NT2/D1 (cell line): ENCODE results near the gene CLCN7.

ENCODE experiments used
- SUZ12 ChIP-seq: IDR thresholded peaks from 2 replicates; pipeline ENCODE4 v1.6.1; 2011; ENCODE audit not compliant: insufficient read length, insufficient read depth; ENCODE audit errors: extremely low read depth
- YY1 ChIP-seq: IDR thresholded peaks from 2 replicates; pipeline ENCODE4 v1.6.1; 2011; ENCODE audit not compliant: insufficient read length, insufficient read depth
- ZNF274 ChIP-seq: IDR thresholded peaks from 2 replicates; pipeline ENCODE4 v1.6.1; 2011; ENCODE audit warnings: mild to moderate bottlenecking, low read depth, low read length

DNA sequence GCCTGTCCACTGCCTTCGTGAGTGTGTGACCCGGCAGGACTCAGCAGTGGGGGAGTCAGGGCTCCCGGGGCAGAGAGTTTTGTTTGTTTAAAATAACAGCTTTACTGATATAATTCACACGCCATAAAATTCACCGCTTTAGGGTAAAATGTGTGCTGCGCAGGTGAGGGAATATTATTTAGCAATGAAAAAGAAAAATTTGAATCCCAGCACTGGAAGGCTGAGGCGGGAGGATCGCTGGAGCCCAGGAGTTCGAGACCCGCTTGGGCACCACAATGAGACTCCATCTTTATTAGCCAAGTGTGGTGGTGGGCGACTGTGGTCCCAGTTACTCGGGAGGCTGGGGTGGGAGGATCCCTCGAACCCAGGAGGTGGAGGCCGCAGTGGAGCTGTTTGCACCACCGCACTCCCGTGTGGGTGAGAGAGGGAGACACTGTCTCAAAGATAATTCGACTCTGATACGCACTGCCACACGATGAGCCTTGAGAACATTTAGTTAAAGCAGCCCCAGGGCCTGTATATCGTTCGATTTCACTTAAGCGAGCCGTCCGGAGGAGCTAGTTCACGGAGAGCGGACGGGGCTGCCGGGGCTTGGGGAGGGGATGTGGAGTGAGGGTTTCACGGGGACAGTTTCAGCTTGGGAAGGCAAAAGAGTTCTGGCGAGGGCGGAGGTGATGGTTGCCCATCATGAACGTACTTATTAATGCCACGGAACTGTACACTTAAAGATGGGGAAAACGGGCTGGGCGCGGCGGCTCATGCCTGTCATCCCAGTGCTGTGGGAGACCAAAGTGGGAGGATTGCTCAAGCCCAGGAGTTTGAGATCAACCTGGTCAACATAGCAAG is 28.5 kb upstream of the CLCN7 start:
- TF ChIP-seq YY1 (no peak), SUZ12 (no peak), ZNF274 (no peak)
